HT-29 (cell line): Measurements from ENCODE around the gene GLG1. TPM values are rescaled to one million over a fixed set of nuclear protein-coding genes. Genes with fewer than 3 reads are reported as not detected.
"Not testable (repeated sequence)": the region's sequence is repeated elsewhere in the genome, so short reads cannot be mapped to it uniquely, and the experiment has no call there.

ENCODE experiments used
- DNase-seq: peaks from one replicate; pipeline ENCODE4 v3.0.0-alpha.2; 2015; ENCODE audit warnings: low spot score
- total RNA-seq: library from RNA; depleted of rRNA; stranded (reverse); fragments of >200 nt; shearing (Covaris generic); gene quantifications from 2 replicates; pipeline ENCODE4 v1.2.3, GENCODE V29; 2014

The GLG1 gene
- total RNA-seq, 1 experiment from 2014 or later: 78.9 TPM

- DNase-seq: no peak
Observed at GRCh38 chr16:74575175-74575806, 31.6 kb downstream of the GLG1 start.

GRCh38 chr16:74574146-74574545 lies 32.8 kb downstream of the GLG1 start:
- DNase-seq: no peak

GRCh38 chr16:74573622-74574021 lies 33.3 kb downstream of the GLG1 start:
- DNase-seq: no peak

- DNase-seq: no peak
Observed at GRCh38 chr16:74570412-74571301, 36.3 kb downstream of the GLG1 start.

GRCh38 chr16:74568961-74569631 lies 37.8 kb downstream of the GLG1 start:
- DNase-seq: peak; percentile 9

GRCh38 chr16:74567901-74568300 lies 39.0 kb downstream of the GLG1 start:
- no peak for DNase-seq

- DNase-seq: no peak
Observed at GRCh38 chr16:74565378-74565777, 41.5 kb downstream of the GLG1 start.

DNA sequence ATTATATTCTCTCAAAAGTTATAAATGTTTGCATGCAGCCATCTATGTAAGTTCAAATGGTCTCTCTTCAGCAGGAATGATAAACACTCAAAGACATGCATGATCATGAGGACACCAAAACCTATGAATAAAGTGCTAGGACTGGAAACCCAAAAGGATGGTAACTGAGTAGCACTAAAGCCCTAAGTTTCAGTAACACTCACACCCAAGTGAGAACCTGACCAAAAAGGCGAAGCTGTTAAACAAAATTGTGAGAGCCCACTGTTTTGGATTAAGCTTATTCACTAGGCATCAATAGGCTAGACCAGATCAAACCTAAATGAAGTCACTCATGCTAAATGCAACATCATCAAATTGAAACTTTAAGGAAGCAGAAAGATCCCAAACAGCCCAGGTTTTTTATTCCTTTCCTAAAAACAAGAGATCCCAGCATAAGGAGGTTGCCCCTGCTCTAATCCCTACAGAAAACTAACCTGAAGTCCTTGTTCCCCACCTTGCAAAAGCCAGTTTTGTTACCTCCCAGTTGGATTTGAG lies 42.4 kb downstream of the GLG1 start:
- no peak for DNase-seq

DNA sequence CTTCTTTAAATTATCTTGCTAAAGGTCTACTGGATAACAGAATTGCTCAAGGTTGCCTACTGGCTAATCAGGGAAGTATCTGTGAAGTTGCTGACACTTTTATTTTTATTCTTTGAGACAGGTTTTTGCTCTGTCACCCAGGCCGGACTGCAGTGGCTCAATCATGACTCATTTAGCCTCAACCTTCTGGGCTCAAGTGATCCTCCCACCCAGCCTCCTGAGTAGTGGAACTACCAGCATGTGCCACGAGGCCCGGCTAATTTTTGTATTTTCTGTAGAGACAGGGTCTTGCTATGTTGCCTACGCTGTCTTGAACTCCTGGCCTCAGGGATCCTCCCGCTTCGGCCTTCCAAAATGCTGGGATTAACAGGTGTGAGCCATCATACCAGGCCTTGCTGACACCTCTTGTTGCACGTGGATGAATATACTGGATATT lies 43.1 kb downstream of the GLG1 start:
- no peak for DNase-seq

DNA sequence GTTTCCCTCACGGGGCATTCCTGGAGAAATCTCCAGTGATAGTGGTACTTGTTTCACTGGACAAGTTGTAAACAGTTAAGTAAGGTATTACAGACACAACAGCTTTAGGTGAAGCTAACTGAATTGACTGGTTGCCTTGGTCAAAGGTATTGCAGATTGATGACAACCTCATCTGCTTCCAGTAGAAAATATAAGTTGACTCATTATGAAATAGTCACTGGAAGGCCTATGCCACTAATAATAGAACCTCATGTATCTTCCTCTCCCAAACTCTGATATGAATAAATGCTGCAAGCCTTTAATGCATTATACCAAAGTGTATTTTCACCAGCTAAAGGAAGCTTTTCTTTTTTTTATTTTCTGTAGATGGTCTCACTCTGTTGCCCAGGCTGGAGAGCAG lies 44.8 kb downstream of the GLG1 start:
- DNase-seq: no peak

GRCh38 chr16:74561626-74562025 lies 45.3 kb downstream of the GLG1 start:
- no peak for DNase-seq

- no peak for DNase-seq
Observed at GRCh38 chr16:74560912-74561311, 46.0 kb downstream of the GLG1 start.

- no peak for DNase-seq
Observed at GRCh38 chr16:74558873-74559272, 48.0 kb downstream of the GLG1 start.

DNA sequence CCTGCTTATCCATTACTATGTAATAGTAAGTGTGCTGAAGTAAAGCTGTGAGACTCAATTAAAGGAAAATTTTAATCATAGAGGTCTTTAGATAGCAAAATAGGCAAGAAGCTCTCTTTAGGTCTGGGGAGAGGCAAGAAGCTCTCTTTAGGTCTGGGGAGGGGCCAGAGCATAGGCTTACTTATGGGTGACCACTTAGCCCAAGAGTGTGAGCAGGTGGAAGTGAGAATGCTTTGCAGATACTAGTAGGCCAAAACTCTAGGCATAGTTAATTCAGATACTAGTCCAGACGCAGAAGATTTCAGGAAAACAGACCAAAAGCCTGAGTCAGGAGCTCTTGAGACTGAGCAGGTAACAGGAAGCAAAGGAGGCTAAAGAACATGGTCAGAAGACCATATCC lies 49.6 kb downstream of the GLG1 start:
- no peak for DNase-seq

DNA sequence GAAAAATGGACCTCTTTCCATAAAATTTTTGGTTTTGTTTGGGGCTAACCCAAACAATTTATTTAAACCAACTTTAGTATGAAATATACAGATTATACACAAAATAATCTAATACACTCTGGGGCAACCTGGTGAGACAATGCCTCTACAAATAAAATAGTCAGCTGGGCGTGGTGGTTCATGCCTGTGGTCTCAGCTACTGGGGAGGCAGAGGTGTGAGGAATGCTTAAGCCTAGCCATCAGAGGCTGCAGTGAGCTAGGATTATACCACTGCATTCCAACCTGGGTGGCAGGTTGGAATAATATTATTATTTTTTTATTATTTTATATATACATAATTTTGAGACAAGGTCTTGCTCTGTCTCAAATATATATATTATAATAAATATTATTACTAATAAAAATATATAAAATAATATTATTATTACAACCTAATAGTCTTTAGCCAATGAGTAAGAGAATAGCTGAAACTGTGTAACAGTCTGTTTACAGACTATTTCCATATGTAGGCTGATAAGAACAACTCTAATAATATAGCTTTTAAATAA lies 50.5 kb downstream of the GLG1 start:
- no peak for DNase-seq

- not testable (repeated sequence) for DNase-seq
Observed at GRCh38 chr16:74552357-74552756, 54.6 kb downstream of the GLG1 start.

- DNase-seq: not testable (repeated sequence)
Observed at GRCh38 chr16:74550227-74551019, 56.5 kb downstream of the GLG1 start.

DNA sequence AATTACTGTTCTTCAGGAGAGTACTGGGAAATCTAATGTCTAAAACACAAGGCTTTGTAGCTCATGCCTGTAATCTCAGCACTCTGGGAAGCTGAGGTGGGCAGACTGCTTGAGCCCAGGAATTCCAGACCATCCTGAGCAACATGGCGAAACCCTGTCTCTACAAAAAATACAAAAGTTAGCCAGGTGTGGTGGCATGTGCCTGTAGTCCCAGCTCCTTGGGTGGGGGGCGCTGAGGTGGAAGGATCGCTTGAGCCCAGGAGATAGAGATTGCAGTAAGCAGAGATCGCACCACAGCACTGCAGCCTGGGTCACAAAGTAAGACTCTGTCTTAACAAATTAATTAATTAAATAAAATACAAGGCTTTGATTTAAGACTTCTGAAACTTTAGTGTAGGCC lies 60.8 kb downstream of the GLG1 start:
- not testable (repeated sequence) for DNase-seq

DNA sequence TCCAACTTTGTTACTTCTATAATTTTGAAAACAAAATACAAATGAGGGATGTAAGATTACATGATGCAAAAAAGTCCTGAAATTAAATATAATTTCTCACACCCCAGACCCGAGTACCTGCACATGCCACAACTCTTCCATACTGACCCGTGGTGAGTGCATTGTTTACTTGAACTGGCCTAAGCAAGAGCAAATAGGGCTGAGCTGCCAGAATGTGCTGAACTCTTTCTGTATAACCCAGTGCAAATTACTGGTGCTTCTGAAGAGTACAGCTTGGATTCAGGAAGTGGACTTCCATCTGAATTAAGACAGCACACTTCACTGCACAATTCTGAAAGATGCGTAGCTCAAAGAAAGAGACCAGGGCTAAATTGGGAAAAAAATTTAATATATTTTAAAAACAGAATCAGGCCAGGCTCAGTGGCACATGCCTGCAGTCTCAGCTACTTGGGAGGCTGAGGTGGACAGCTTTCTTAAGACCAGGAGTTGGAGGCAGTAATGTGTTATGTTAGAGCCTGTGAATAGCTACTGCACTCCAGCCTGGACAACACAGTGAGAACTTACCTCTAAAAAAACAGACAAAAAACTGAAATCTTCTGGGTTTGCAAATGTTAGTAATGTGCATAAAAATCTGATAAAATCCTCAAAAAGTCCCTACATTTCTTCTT lies 63.9 kb downstream of the GLG1 start:
- DNase-seq: not testable (repeated sequence)

DNA sequence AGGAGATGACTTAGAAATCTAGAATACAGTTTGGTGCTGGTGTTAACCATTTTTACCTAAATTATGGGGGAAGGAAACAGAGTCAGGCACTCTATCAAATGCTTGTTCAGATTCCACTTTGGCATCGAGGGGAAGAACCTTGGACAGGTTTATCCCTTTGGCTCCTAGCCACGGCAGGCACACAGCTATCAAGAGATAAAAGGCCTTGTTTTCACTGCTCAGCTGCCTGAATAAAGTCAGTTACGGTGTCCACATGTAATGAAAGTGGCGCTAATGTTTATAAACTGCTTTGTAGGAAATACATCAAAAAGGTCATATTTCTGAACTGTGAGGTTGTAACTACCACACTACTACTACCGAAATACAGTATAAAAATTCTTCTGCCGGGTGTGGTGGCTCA lies 66.3 kb downstream of the GLG1 start:
- DNase-seq: not testable (repeated sequence)
